ENCODE data around the gene SELENOO.

Gene SELENOO

GRCh38 chr22:50173311-50173982 lies 27.4 kb upstream of the SELENOO start:
- no peak for DNase-seq (ENCODE audit: low read depth)

- DNase-seq (ENCODE audit: low read depth), result no peak
These were observed 26.8 kb upstream of the SELENOO start for GRCh38 chr22:50173983-50174355.

DNA sequence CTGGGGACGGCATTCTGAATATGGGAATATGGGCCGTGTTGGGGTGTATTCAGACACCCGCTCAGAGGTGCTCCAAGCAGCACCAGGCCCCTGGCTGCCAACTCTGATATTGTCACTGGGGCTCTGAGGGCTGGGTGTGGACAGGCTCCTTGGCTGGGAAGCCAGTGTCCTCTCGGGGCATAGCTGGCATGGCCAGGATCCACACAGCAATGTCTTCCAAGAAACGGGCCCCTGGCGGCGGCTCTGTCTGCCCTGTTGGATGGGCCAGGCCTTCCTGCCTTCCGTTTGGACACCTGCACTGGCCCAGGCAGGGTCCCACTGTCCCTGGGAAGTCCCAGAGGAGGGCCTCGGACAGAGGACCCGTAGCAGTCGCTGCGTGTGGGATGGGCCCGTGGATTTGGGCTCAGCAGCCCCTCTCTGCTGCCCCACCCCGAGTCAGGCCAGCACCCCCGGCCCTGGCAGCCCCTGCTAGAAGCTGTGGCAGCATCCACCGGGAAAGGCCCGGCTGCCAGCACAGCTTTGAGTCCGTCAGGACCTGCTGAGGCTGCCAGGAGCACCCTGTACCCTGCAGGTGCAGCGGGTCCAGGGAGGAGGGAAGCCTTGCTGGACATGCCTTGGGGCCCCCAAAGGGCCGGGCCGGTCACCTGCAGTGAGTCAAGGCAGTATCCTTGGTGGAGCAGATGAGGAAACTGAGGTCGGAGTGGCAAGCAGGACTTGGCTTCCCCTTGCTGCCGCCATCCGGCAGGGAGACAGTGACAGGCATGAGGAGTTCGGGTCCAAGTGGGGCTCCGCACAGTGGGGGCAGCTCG lies 26.2 kb upstream of the SELENOO start:
- DNase-seq (ENCODE audit: low read depth), result no peak

DNA sequence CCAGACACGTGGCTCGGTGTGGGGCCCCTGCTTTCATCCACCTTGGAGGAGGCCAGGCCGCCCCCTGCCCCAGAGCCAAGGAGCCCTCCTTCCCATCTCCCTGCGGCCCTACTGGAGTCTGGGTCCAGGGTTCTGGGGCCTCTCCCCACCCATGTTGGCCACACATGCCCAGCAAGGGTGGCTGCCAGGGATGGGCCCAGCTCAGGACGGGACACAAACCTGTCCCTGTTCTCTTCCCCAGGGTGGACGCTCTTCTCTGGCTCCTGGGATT lies 25.7 kb upstream of the SELENOO start:
- no peak for DNase-seq (ENCODE audit: low read depth)

- DNase-seq (ENCODE audit: low read depth), result no peak
These were observed 24.6 kb upstream of the SELENOO start for GRCh38 chr22:50175921-50176849.

DNA sequence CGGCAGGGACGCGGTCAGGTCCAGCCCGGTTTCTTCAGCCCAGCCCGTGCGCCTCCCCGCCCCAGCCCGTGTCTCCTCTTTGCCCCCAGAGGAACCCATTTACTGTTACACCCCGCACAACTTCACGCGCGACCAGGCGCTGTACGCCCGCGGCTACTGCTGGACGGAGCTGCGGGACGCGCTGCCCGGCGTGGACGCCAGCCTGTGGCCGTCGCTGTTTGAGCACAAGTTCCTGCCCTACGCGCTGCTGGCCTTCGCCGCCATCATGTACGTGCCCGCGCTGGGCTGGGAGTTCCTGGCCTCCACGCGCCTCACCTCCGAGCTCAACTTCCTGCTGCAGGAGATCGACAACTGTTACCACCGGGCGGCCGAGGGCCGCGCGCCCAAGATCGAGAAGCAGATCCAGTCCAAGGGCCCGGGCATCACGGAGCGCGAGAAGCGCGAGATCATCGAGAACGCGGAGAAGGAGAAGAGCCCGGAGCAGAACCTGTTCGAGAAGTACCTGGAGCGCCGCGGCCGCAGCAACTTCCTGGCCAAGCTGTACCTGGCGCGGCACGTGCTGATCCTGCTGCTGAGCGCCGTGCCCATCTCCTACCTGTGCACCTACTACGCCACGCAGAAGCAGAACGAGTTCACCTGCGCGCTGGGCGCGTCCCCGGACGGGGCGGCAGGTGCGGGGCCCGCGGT lies 23.8 kb upstream of the SELENOO start:
- no peak for DNase-seq (ENCODE audit: low read depth)

- no peak for DNase-seq (ENCODE audit: low read depth)
These were observed 23.0 kb upstream of the SELENOO start for GRCh38 chr22:50177537-50178470.

DNA sequence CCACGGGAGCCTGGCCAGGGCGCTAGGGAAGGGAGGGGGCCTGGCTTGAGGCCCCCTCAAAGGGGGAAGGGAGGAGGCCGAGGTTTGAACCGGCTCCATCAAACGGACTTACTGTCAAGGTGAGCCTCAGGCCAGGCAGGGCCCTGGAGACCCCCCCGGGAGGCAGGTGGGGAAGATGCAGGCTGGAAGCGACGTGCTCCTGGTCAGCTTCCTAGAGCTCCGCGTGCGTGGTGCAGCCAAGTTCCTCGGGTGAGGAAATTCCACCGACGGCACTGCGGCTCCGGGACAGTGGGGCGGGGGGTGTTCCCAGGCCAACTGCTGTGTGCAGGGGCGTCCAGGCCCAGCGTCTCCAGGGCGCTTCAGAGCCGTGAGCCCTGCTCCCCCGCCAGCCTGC lies 22.3 kb upstream of the SELENOO start:
- DNase-seq (ENCODE audit: low read depth), result no peak

GRCh38 chr22:50178871-50179869 lies 21.6 kb upstream of the SELENOO start:
- no peak for DNase-seq (ENCODE audit: low read depth)

DNA sequence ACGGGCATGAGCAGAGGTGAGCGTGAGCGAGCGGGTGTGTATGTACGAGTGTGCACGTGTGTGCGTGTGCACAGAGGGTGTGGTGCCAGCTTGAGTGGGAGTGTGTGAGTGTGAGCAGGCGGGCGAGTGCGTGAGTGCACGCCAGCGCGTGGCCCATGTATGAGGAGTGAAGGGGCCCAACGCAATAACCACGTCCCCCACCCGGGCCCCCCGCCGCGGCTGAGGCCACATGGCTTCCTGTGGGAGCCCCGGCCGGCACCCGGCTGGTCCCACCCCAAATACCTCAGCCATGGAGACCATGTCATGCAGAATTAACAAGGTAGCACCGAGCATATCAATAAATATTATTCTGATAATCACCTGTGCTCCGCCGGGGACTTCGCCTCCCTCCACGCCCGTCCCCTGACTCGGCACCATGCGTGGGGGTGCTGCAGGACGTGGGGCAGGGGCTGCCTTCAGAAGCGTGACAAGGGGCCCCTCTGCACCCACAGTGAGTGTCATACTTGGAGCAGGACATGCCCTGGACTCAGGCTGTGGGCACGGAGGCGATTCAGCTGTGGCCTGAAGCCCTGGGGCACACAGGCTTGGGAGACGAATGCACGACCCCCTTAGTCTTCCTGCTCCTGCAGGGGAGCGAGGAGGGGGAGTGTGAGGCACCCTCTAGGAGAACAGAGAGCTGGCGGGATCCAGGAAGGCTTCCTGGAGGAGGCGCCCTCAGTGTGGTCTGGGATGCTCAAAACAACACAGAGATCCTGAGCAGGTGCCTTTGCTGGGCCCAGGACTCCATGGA lies 20.7 kb upstream of the SELENOO start:
- DNase-seq (ENCODE audit: low read depth), result no peak

DNA sequence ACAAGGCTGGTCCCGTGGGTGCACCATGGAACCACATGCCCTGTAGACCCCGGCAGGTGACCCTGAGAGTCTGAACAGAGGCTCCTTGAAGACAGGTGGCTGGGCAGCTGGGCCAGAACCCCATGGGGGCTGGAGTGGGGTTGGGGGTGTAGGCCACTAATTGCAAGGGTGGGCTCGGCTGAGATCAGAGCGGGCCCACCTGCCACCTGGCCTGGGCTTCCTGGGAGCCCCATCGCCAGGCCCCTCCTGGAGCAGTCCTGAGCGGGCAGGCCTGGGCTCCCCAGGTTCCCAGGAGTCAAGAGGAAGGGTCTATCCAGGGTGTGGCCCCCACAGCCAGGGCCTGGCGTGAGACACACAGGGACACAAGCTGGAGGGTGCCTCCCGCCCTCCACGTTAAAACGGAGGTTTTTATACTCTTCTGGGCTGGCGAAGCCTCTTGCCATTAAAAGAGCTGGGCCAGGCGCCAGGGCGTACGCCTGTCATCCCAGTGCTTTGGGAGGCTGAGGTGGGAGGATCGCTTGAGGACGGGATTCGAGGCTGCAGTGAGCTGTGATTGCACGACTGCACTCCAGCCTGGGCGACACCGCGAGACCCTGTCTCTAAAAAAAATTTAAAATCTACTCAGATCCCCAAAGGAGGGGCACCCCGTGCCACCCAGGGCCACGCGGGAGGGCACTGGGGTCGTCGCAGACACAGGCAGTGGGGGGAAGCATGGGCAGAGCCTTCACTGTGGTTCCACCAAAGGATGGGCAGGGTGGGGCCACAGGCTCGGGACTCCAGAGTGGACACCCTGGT lies 19.9 kb upstream of the SELENOO start:
- no peak for DNase-seq (ENCODE audit: low read depth)

DNA sequence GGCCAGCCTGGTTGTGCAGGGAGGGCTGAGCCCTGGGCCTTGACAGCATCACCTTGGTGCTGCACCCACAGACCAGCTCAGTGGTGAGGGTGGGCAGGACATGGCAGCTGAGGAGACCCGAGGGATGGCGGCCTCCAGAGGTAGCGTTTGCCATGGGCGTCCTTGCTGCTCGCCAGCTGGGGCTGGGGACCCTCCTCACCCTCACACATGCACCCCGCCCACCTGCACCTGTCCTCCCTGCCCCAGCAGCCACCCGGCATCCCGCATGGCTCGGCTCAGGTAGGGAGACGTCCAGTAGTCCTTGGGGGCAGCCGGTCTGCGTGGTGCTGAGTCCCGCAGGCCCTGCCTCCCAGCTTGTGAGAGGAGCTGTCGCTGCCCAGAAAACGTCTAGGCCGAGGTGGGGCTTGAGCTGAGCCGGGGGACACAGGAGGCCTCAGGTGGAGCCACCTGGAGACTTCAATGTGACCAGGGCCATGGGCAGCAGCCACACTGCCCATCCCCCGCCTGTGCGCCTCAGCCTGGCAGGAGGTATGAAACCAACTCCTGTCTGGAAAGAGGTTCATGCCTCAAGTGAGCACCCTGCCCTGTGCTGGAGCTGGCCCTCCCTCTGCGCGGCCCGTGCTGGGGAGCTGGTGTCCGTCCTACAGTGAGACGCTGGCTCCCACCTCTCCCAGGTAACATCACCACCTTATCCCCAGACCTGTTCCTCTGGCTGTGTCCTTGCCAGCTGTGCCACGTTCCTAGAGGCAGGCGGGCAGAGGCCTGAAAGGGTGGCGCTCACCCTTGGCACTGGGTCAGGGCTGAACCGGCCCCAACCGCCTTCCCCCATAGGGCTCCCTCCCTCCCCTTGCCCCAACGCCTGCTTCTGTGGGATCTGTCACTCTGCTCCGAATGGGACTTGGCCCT lies 18.4 kb upstream of the SELENOO start:
- DNase-seq (ENCODE audit: low read depth), result no peak

DNA sequence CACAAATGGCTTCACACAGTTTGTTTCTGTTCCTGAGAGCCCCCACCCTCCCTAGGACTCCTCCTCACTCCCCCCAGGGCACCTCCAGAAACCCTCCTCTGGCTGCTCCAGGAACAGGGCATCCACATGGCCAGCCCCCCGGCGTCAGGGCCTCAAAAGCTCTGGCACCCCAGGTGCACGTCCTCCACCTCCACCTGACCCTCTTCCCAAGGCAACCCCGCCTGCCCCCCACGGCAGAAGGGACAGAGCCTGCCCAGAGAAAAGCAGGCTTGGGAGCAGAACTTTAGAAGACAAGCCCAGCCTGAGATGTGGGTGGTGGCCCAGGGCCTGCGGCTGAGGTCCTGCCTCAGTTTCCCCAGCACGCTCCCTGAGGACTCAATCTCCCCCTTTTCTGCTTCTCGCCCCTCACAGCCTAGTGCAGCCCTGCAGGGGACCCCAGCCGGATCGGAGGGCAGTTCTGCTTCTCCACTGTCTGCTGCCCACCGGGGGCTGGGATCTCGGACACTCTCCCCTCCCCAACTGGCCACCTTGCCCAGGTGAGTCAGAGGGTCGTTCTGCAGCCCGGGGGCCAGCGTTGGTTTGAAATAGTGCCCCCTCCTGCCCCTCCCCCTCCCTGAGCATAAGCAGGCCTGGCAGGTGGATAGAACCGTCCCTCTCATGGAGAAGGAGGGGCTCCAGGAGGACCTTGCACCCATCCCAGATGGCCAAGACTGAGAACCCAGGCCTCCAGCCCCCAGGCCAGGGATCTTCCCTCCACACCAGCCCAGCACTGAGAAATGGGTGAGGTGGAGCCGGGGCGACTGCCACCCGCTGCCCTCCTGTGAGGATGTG lies 17.5 kb upstream of the SELENOO start:
- no peak for DNase-seq (ENCODE audit: low read depth)

- no peak for DNase-seq (ENCODE audit: low read depth)
These were observed 16.6 kb upstream of the SELENOO start for GRCh38 chr22:50184004-50184901.

DNA sequence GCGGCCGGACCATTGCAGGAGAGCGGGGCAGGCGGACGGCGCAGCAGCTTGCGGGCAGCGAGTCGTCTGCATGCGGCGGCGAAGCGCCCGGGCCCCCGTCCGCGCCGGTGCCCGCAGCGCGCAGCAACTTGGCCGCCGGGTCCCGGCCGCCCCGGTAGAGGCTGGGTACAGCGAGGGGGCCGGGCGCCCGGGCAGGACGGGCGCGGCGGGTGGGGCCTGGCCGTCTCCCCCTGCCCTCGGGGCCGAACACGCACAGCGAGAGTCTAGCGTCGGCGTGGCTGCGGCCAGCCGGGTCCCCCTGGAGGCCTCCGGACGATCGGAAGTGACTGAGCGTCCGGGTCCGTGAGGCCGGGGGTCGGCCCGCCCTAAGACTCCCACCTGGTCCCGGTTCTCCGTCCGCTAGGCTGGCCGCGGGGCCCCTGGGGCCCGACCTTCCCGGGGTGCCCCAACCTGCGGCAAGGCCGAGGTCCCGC lies 15.9 kb upstream of the SELENOO start:
- DNase-seq (ENCODE audit: low read depth), result no peak
